Smooth muscle cell of the brain vasculature (primary cell): ENCODE results near the gene OR10AD1.
"Not testable (repeated sequence)": the region's sequence is repeated elsewhere in the genome, so short reads cannot be mapped to it uniquely, and the experiment has no call there.

Experiments
- DNase-seq: peaks from one replicate; pipeline ENCODE4 v3.0.0-alpha.2; 2012; ENCODE audit warnings: low read depth, low spot score

The OR10AD1 gene

GRCh38 chr12:48203192-48203591, at the start of gene OR10AD1:
Gene OR10AD1 (minus strand): TSS chr12:48203292. CDS start chr12:48203292, 0 bp downstream.
- DNase-seq = no peak

- DNase-seq = no peak
Observed at GRCh38 chr12:48247181-48247966, 44.3 kb upstream of the OR10AD1 start.

- no peak for DNase-seq
Observed at GRCh38 chr12:48237162-48237561, 34.1 kb upstream of the OR10AD1 start.

- no peak for DNase-seq
Observed at GRCh38 chr12:48235796-48236333, 32.8 kb upstream of the OR10AD1 start.

- DNase-seq = not testable (repeated sequence)
Observed at GRCh38 chr12:48231169-48231958, 28.3 kb upstream of the OR10AD1 start.

- not testable (repeated sequence) for DNase-seq
Observed at GRCh38 chr12:48224533-48224932, 21.4 kb upstream of the OR10AD1 start.

GRCh38 chr12:48221645-48222044, 18.6 kb upstream of the OR10AD1 start:
- no peak for DNase-seq

- no peak for DNase-seq
Observed at GRCh38 chr12:48220701-48221100, 17.6 kb upstream of the OR10AD1 start.

GRCh38 chr12:48219631-48220030, 16.5 kb upstream of the OR10AD1 start:
- DNase-seq = no peak

GRCh38 chr12:48216785-48217184, 13.7 kb upstream of the OR10AD1 start:
- no peak for DNase-seq

- DNase-seq = not testable (repeated sequence)
Observed at GRCh38 chr12:48209495-48209894, 6.4 kb upstream of the OR10AD1 start.

- DNase-seq = no peak
Observed at GRCh38 chr12:48202766-48203165, 326 bp downstream of the OR10AD1 start.

- DNase-seq = no peak
Observed at GRCh38 chr12:48201516-48201915, 1.6 kb downstream of the OR10AD1 start.

- DNase-seq = no peak
Observed at GRCh38 chr12:48201091-48201490, 2.0 kb downstream of the OR10AD1 start.

- no peak for DNase-seq
Observed at GRCh38 chr12:48199774-48200221, 3.3 kb downstream of the OR10AD1 start.

GRCh38 chr12:48198985-48199384, 4.1 kb downstream of the OR10AD1 start:
- DNase-seq = no peak

GRCh38 chr12:48198672-48198971, 4.5 kb downstream of the OR10AD1 start:
- DNase-seq = no peak

GRCh38 chr12:48197971-48198671, 5.0 kb downstream of the OR10AD1 start:
- DNase-seq = peak; percentile 57

- DNase-seq = no peak
Observed at GRCh38 chr12:48197549-48197970, 5.5 kb downstream of the OR10AD1 start.

- no peak for DNase-seq
Observed at GRCh38 chr12:48194799-48195201, 8.3 kb downstream of the OR10AD1 start.

- DNase-seq = no peak
Observed at GRCh38 chr12:48193623-48194022, 9.5 kb downstream of the OR10AD1 start.

- DNase-seq = no peak
Observed at GRCh38 chr12:48192861-48193260, 10.2 kb downstream of the OR10AD1 start.
